NCI-H1417 (cell line): ENCODE results near the gene TBC1D9B.

ENCODE experiments used
- DNase-seq, 3 experiments: peaks; one replicate each; lab custom pipeline; 2025; lab: John Stamatoyannopoulos, UW

Gene TBC1D9B

GRCh38 chr5:179907556-179908324, at the start of gene TBC1D9B:
Gene TBC1D9B, minus strand, starts transcription at chr5:179907897. Its CDS starts 76 bp downstream, at chr5:179907821.
- DNase-seq: peak; percentile 65 to 77 (median 69)

- no peak for DNase-seq
Observed at GRCh38 chr5:179955630-179956029, 47.9 kb upstream of the TBC1D9B start.

DNA sequence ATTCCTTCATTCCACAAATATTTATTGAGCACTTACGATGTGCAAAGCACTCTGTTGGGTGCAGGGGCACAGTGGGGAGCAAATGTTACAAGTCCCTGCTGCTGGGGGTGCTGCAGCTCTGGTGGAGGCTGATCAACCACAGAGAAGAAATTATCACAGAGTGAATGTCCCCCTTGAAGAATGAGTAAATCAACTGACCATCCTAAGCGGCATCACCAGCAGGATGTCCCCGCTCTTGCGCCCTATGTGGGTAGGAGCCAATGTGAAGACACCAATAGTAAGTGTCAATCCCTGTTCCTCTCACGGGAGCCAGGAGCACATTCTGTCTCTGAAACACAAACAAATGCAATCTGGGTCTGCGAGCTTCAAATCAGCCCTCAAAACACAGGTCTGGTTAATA, 47.4 kb upstream of the TBC1D9B start:
- no peak for DNase-seq

- no peak for DNase-seq
Observed at GRCh38 chr5:179954434-179954833, 46.7 kb upstream of the TBC1D9B start.

- DNase-seq: no peak
Observed at GRCh38 chr5:179953987-179954386, 46.3 kb upstream of the TBC1D9B start.

DNA sequence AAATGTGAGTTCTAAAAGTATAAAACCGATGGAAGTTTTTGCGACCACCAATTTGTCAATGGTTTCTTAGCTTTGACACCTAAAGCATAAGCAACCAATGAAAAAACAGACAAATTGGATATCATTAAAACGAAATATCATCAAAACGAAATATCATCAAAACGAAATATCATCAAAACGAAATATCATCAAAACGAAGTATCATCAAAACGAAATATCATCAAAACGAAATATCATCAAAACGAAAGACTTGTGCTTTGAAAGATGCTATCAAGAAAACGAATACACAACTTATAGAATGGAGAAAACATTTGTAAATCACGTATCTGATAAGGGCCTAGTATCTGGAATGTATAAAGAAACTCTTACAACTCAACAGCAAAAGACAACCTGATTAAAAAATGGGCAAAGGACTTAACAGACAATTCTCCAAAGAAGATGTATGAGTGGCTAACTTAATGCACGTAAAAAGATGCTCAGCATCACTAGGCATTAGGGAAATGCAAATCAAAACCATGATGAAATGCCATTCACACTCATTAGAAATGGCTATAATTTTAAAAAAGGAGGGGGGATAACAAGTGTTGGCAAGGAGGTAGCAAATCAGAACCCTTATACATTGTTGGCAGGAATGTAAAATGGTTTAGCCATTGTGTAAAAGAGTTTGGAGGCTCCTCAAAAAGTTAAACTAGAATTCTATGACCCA, 29.4 kb upstream of the TBC1D9B start:
- DNase-seq: no peak

DNA sequence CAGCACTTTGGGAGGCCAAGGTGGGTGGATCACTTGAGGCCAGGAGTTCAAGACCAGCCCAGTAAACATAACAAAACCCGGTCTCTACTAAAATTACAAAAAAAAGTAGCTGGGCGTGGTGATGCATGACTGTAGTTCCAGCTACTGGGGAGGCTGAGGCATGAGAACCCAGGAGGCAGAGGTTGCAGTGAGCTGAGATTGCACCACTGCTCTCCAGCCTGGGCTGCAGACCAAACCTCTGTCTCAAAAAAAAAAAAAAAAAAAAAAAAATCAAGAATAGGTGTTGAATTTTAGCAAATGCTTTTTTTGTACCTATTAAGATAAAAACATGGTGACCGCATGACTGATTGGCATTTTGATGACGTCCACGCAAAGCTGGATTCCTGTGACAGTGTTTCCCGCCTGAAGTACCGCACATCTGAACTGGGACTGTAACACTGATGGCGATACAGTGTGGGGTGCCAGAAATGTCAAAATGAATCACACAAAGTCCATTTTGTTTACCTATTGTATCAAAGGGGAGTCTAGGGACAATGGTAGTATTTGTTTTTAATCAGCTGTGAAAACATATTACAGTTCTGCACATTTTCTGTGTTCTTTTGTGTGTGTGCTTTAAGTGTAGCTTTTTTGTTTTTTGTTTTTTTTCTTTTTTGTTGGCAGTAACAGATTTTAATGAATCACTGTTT, 23.2 kb upstream of the TBC1D9B start:
- no peak for DNase-seq

DNA sequence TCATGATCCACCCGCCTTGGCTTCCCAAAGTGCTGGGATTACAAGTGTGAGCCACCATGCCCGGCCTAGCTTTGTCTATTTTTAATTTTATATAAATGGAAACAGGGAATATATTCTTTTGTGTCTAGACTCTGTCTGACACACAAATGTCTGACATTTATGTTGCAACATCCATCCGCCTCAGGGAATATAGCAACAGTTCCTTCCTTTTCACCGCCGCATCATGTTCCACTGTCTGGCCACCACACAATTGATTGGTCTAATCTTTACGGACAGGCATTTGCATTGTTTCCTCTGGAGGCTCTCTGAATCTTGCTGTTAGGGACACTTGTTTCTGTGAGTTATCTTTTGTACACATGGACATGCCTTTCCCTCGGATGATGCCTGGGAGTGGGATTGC, 20.1 kb upstream of the TBC1D9B start:
- no peak for DNase-seq

DNA sequence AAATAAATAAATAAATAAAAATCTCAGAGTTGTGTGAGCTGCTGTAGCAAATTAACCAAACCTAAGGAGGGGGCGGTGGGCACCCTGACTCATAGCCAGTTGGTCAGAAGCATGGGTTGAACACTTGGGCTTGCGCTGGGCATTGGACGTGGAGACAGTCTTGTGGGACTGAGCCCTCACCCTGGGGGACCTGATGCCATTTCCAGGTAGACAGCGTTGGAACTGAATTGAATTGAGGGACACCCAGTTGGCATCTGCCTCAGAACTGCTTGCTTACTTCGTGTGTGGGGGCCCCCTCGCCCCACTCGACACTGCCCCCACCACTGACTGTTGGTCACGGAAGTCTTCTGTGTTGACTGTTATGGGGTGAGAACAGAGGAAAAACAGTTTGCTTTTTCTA, 19.0 kb upstream of the TBC1D9B start:
- DNase-seq: no peak

GRCh38 chr5:179923436-179923835, 15.7 kb upstream of the TBC1D9B start:
- no peak for DNase-seq

- no peak for DNase-seq
Observed at GRCh38 chr5:179920175-179920574, 12.5 kb upstream of the TBC1D9B start.

GRCh38 chr5:179919487-179920060, 11.9 kb upstream of the TBC1D9B start:
- DNase-seq: no peak

GRCh38 chr5:179918742-179919486, 11.2 kb upstream of the TBC1D9B start:
- no peak for DNase-seq

- no peak for DNase-seq
Observed at GRCh38 chr5:179916523-179916922, 8.8 kb upstream of the TBC1D9B start.

GRCh38 chr5:179915406-179915935, 7.8 kb upstream of the TBC1D9B start:
- DNase-seq: no peak

DNA sequence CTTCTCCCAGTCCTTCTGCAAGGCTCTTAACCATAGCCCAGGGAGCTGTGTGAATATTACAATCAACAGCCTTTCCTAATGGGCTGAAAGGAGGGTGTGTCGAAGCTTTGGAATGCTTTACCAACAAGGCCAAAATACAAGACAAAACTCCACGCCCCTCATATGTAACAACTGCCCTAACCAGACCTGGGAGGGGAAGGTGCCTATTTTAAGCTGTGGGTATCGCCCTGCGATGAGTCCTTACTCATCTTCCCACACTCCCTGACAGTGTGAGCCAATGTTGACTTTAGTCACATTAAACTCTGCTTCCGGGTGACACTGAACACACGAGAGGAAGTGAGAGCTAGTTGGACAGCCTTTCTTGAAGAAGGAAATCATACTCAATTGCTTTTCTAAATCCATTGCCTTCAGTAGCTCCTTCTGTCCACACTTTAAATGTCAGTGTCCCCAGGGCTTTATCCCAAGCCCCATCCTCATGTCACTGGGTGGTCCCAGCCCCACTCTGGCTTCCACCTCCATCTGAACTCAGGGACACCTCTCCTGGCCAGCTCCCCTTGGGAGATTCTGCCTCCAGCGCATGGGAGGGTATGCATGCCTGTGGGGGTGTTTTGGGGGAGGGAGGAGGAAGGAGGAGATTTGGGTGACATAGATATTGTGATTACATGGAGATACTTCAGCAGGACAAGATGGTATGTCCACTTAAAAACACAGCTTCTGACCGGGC, 6.5 kb upstream of the TBC1D9B start:
- no peak for DNase-seq

- no peak for DNase-seq
Observed at GRCh38 chr5:179913461-179913860, 5.8 kb upstream of the TBC1D9B start.

GRCh38 chr5:179912951-179913350, 5.3 kb upstream of the TBC1D9B start:
- no peak for DNase-seq

DNA sequence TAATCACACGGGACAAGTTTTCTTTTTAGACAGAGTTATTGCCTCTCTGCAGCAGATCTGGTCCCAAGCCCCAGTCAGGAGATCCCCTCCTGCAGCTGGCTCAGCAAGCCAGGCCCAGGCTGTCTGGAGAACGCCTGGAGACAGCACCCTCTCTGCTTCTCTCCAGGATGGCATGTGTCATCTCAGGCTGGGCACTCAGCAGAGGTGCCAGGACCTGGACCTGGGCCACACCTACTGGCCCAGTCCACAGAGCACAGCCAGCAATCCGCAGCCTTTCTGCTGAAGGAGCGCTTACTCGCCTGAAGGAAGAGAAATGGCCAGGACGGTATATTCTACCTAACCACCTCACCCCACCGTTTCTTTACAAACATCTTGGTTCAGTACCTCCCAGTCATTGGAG, 4.7 kb upstream of the TBC1D9B start:
- no peak for DNase-seq

GRCh38 chr5:179909224-179909623, 1.5 kb upstream of the TBC1D9B start:
- DNase-seq: no peak

DNA sequence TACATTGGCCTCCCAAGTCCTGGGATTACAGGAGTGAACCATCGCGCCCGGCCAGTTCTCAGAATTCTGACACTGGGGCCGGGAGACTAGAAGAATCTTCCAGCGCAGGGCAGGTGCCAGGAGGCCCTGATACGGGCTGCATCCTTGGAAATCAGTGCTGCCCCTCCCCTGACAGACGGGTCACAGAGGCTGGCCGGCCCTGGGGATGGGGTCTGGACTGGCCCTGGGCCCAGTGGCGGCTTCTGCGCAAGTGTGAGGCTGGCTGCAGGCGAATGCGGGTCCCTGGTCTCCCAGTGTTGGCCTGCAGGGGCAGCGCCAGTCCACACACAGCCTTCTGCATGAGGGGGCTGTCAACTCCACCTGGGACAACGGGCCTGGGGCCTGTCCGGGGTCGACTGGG, 831 bp upstream of the TBC1D9B start:
- no peak for DNase-seq
